ENCODE data around the gene KIF1B. TPM values are rescaled to one million over a fixed set of nuclear protein-coding genes. Genes with fewer than 3 reads are reported as not detected.

KIF1B gene
- total and polyA plus RNA-seq, 9 of the 15 experiments (the other 6 are each of a cell fraction or from before 2014, with no cell fraction given) = 2.8 to 19.8 (median 11.9) TPM

- H4K20me1 ChIP-seq (replicated peaks; ENCODE audit: control insufficient read depth, insufficient read depth, low read length) = no peaks in the 10 kb centered on the region
- BruUV-seq (replicated peaks) = no TSS peak
- H3K4me2 ChIP-seq (ENCODE audit: insufficient read depth, low read length) = no peak overlapping the region
- H3K4me1 ChIP-seq (replicated peaks in 1 of 2; ENCODE audit: control insufficient read depth in 2 of 2, insufficient read depth in 2 of 2, low read length in 2 of 2) = peaks cover 0 to 9% of the 10 kb centered on the region in 2 experiments; a peak in 2 of 5 replicates
- no peaks in the 10 kb centered on the region for H3K9me3 ChIP-seq (replicated peaks; ENCODE audit: control insufficient read depth, insufficient read depth, low read depth, low read length)
- peak overlapping the region in 1 of 2 experiments; percentile 39; a peak in 1 of 4 replicates for H3K9ac ChIP-seq (ENCODE audit: insufficient read depth in 1 of 2, low read depth in 2 of 2, low read length in 2 of 2)
- FAIRE-seq (no peak), ATAC-seq (no peak), DNase-seq (ENCODE audit: extremely low read depth in 1 of 4, low spot score in 3 of 4) (no peak)
- POLR2A ChIA-PET = interaction anchor here (0.7 to 1.1 kb wide), 2 partner anchors 11 to 287 kb away, joined by 3 to 4 read pairs; no protein-coding TSS in a partner anchor
- CTCF ChIA-PET (ENCODE audit: low intra/inter-chr PET ratio) = interaction anchor here (0.7 kb wide), 1 partner anchor 448 kb away, joined by 3 read pairs; no protein-coding TSS in a partner anchor
- no peaks in the 10 kb centered on the region for H3K79me2 ChIP-seq (ENCODE audit: control insufficient read depth, insufficient read depth, low read length)
- peak overlapping the region; percentile 33; the same call in 1 of the 3 replicates for H3K27ac ChIP-seq (ENCODE audit: extremely low read depth, low read depth, low read length)
- 68% methylated on average over 4 of the region's 4 CpGs for WGBS (ENCODE audit: insufficient coverage, low coverage, missing lambda C conversion rate)
- intact Hi-C loops (cut with micrococcal nuclease) = loop anchor here (1.0 kb wide), 1 partner anchor 89 kb away; no protein-coding TSS in a partner anchor
- H3K27me3 ChIP-seq (ENCODE audit: control insufficient read depth in 2 of 2, insufficient read depth in 2 of 2, low read length in 2 of 2) = no peaks in the 10 kb centered on the region
- H2AFZ ChIP-seq (ENCODE audit: low read depth, low read length) = no peak overlapping the region
- H3K4me3 ChIP-seq = no peak overlapping the region
- peak; percentile 65 for TF ChIP-seq RBM25 (IDR thresholded peaks at IDR 0.05; ENCODE audit: low read depth, low read length, severe bottlenecking)
- TF ChIP-seq ZFP36 (IDR thresholded peaks at IDR 0.05; ENCODE audit: low read depth, low read length, partially characterized antibody) = peak; percentile 95
- TF ChIP-seq ZNF3 (CRISPR knock-in tag; IDR thresholded peaks at IDR 0.05) = no peak
- no peak for TF ChIP-seq FOXO4 (CRISPR knock-in tag; IDR thresholded peaks at IDR 0.05)
- H3K9me1 ChIP-seq (ENCODE audit: control insufficient read depth, insufficient read depth, low read length) = no peaks in the 10 kb centered on the region
- in situ Hi-C loops (cut with MboI) = no loop called here
- peaks cover 22% of the 10 kb centered on the region; the same call in 2 of the 3 replicates for H3K36me3 ChIP-seq (ENCODE audit: control insufficient read depth, insufficient read depth, low read length)
These were observed 128.7 kb downstream of the KIF1B start for GRCh38 chr1:10339036-10339567.
